ENCODE measurements around the gene MARCHF6.

DNA sequence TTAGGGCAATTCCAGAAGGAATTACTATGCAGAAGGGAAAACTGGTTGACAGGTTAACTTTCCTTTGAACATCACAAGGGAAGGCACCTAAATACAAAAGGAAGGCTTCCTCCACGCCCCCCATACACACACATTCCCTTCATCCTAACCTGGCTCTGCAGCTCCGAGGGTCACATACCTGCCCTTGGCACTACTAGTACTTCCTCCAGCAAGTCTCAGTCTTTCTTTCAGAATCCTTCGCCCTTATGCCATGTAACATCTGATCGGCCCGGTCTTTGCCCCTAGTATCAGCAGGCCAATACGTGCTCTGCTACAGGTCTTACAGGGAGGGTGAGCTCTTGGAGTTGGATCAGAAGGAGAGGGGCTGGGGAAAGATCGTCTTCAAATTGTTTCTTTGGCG, 1.6 kb upstream of the MARCHF6 start:
- TF ChIP-seq EZH2 (IDR thresholded peaks at IDR 0.05; ENCODE audit: insufficient read depth, poor library complexity, severe bottlenecking), result no peak
- TF ChIP-seq EZH2phosphoT487 (IDR thresholded peaks at IDR 0.05; ENCODE audit: insufficient read depth, low read depth), result no peak
